A673 (cell line): Measurements from ENCODE around the gene FOLH1. TPM values are rescaled to one million over a fixed set of nuclear protein-coding genes. Genes with fewer than 3 reads are reported as not detected.
"Not testable (repeated sequence)": the region's sequence is repeated elsewhere in the genome, so short reads cannot be mapped to it uniquely, and the experiment has no call there.

Source experiments
- BruUV-seq: library from RNA; stranded (reverse); fragments of 400-500 nt; replicated peaks from 2 replicates; lab custom pipeline; 2021; lab: Mats Ljungman, UMichigan
- CTCF ChIA-PET: fragments of 300-600 bp; sonication (Branson Sonifier 250); formaldehyde crosslinking; loops from one replicate; lab custom pipeline; 2022; ENCODE audit warnings: antibody characterized with exemption; lab: Charles Lee
- POLR2A ChIA-PET: fragments of 300-600 bp; sonication (Branson Sonifier 250); formaldehyde crosslinking; loops from one replicate; lab custom pipeline; 2022; ENCODE audit warnings: antibody characterized with exemption; ENCODE audit not compliant: low non-redundant PET; lab: Charles Lee
- DNase-seq: peaks from one replicate; pipeline ENCODE4 v3.0.0-alpha.2; 2015; ENCODE audit warnings: low spot score
- H3K27ac ChIP-seq: fragments of 200-600 bp; sonication (generic); 2 replicates; pipeline ENCODE4 v1.5.1; 2016; ENCODE audit warnings: mixed run types, low read depth, mild to moderate bottlenecking, mixed read lengths, antibody characterized with exemption, low read length; ENCODE audit not compliant: poor library complexity, severe bottlenecking
- H3K27me3 ChIP-seq: fragments of 200-600 bp; sonication (generic); replicated peaks from 2 replicates; pipeline ENCODE4 v1.6.1; 2017; ENCODE audit warnings: mixed run types, low read depth, mild to moderate bottlenecking, mixed read lengths, antibody characterized with exemption, low read length; ENCODE audit not compliant: insufficient read depth, poor library complexity
- H3K36me3 ChIP-seq: fragments of 200-600 bp; sonication (generic); 2 replicates; pipeline ENCODE4 v1.6.1; 2016; ENCODE audit warnings: mixed run types, mild to moderate bottlenecking, mixed read lengths, antibody characterized with exemption, low read length; ENCODE audit not compliant: insufficient read depth, poor library complexity, severe bottlenecking
- H3K4me1 ChIP-seq: fragments of 200-600 bp; sonication (generic); 2 replicates; pipeline ENCODE4 v1.6.1; 2017; ENCODE audit warnings: mixed run types, mild to moderate bottlenecking, mixed read lengths, antibody characterized with exemption, low read length; ENCODE audit not compliant: insufficient read depth, poor library complexity, severe bottlenecking
- H3K4me3 ChIP-seq: fragments of 200-600 bp; sonication (generic); 2 replicates; pipeline ENCODE4 v1.5.1; 2016; ENCODE audit warnings: low read depth, mixed run types, mild to moderate bottlenecking, mixed read lengths, low read length; ENCODE audit not compliant: poor library complexity, severe bottlenecking
- H3K9me3 ChIP-seq: fragments of 200-600 bp; sonication (generic); 2 replicates; pipeline ENCODE4 v1.6.1; 2016; ENCODE audit warnings: mixed run types, low read depth, mild to moderate bottlenecking, mixed read lengths, antibody characterized with exemption, low read length; ENCODE audit not compliant: poor library complexity, severe bottlenecking
- intact Hi-C: fragments of 100-400 bp; cut with micrococcal nuclease; formaldehyde crosslinking; loops from one replicate; pipeline ENCODE4 v1.10.0; 2022; ENCODE audit not compliant: unreplicated experiment
- total RNA-seq: library from RNA; stranded (reverse); gene quantifications from 2 replicates; pipeline ENCODE4 v1.2.3, GENCODE V29; 2021
- TF ChIP-seq, protein P1 (sequence below): fragments of 300-800, 200-600 bp; sonication (generic); conservative IDR thresholded peaks from 2 replicates; pipeline ENCODE4 v1.5.1; 2017; ENCODE audit warnings: low read depth, mild to moderate bottlenecking, antibody characterized with exemption, low read length, moderate library complexity, mixed read lengths

Gene FOLH1
- total RNA-seq, 1 experiment from 2014 or later, result 8.9 TPM

DNA sequence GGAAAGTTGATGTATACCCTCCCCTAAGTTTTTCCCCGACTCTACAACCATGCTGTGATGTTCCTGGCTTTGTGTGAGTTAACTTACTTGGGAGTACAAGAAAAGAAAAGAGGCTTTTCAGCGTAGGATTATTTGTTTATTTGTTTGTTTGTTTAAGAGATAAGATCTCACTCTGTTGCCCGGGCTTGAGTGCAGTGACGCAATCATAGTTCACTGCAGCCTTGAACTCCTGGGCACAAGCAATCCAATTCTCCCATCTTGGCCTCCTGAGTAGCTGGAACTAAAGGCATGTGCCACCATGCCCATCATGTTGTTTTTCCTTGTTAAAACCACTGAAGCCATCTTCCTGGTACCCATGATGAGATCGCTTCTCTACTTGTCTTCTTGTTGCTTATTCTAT lies 24.6 kb upstream of the FOLH1 start:
- POLR2A ChIA-PET, CTCF ChIA-PET, intact Hi-C loops: not testable (repeated sequence)

DNA sequence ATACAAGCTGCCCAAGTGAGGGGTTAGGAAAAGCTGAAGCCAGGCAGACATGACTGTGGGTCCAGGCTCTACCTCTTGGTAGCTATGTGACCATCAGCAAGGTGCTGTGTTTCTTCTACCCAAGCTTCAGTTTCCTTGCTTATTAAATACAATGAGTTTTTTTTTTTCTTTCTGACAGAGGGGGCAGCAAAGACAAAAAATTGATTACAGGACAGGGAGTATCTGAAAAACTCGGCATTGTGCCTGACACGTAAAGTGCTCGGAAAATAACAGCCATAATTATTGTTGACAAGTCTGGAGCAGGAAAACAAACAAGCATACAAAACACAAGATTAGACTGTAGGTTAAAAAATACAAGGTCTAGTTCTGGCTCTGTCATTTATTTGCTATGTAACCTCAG lies 23.3 kb upstream of the FOLH1 start:
- CTCF ChIA-PET, result interaction anchor here (0.6 kb wide), 1 partner anchor 763 kb away, joined by 3 read pairs; no protein-coding TSS in a partner anchor
- H3K36me3 ChIP-seq, H3K4me3 ChIP-seq, H3K9me3 ChIP-seq, H3K27me3 ChIP-seq, BruUV-seq, H3K4me1 ChIP-seq, POLR2A ChIA-PET, H3K27ac ChIP-seq: not testable (repeated sequence)
- DNase-seq, result peak; percentile 28
- TF ChIP-seq, protein P1, sequence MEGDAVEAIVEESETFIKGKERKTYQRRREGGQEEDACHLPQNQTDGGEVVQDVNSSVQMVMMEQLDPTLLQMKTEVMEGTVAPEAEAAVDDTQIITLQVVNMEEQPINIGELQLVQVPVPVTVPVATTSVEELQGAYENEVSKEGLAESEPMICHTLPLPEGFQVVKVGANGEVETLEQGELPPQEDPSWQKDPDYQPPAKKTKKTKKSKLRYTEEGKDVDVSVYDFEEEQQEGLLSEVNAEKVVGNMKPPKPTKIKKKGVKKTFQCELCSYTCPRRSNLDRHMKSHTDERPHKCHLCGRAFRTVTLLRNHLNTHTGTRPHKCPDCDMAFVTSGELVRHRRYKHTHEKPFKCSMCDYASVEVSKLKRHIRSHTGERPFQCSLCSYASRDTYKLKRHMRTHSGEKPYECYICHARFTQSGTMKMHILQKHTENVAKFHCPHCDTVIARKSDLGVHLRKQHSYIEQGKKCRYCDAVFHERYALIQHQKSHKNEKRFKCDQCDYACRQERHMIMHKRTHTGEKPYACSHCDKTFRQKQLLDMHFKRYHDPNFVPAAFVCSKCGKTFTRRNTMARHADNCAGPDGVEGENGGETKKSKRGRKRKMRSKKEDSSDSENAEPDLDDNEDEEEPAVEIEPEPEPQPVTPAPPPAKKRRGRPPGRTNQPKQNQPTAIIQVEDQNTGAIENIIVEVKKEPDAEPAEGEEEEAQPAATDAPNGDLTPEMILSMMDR, result peak; percentile 34; the same call in 1 of the 2 replicates
- intact Hi-C loops, result loop anchor here (2.0 kb wide), 2 partner anchors 295 to 763 kb away; no protein-coding TSS in a partner anchor

More for the DNA sequence above, 24.6 kb upstream of the FOLH1 start:
- not testable (repeated sequence) for H3K4me3 ChIP-seq, H3K27ac ChIP-seq, H3K27me3 ChIP-seq, DNase-seq, H3K4me1 ChIP-seq, H3K9me3 ChIP-seq, H3K36me3 ChIP-seq, BruUV-seq

DNA sequence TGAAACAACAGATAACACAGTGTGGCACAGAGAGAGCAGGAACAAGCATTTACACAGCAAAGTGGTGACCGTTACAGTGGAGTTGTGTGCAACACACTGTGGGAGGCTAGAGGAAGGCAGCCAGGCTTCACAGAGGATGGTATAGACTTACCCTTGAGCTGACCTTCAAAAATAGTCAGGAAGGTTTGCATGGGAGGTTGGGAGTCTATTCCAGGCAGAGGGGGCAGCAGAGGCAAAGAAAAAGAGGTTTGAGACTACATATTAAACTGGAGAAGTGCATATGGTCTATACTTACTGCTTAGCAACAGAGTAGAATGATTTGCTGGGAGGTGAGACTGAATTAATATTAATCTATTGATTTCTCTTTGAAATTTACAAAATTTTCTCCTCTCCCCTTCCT lies 22.1 kb upstream of the FOLH1 start:
- TF ChIP-seq, protein P1, result 0 out of 2 replicates have a peak, but pooled peaks have one; percentile 18
- H3K9me3 ChIP-seq, H3K4me3 ChIP-seq, H3K27ac ChIP-seq, CTCF ChIA-PET, H3K36me3 ChIP-seq, POLR2A ChIA-PET, BruUV-seq, H3K27me3 ChIP-seq: not testable (repeated sequence)
- intact Hi-C loops, result loop anchor here (2.0 kb wide), 2 partner anchors 296 to 764 kb away; no protein-coding TSS in a partner anchor
- peaks cover 10% of the 10 kb centered on the region for H3K4me1 ChIP-seq
- peak; percentile 42 for DNase-seq

DNA sequence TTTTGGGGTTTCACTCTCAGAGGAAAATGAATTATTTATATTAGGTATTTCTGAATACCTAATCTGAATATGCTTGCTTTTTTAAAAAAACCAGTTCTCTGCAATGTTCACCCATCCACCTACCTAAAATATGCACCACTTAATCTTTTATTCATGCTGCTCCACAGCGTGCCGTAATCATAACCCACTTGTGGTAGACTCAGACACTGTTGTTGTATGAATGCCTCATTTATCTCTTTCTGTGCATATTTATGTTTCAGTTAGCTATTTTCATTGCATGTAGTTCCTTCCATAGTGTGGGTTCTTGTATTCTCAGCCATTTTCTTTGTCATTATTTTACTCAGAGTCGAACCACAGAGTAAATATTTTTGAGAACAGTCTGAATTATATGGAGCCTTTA lies 21.6 kb upstream of the FOLH1 start:
- H3K4me3 ChIP-seq, H3K36me3 ChIP-seq, BruUV-seq, H3K9me3 ChIP-seq, CTCF ChIA-PET, H3K27me3 ChIP-seq, H3K27ac ChIP-seq, DNase-seq, POLR2A ChIA-PET: not testable (repeated sequence)
- intact Hi-C loops, result loop anchor here (2.0 kb wide), 2 partner anchors 297 to 765 kb away; no protein-coding TSS in a partner anchor
- peaks cover 14% of the 10 kb centered on the region for H3K4me1 ChIP-seq
